Endothelial cell of umbilical vein (primary cell): ENCODE data around the gene TADA2A. TPM values are rescaled to one million over a fixed set of nuclear protein-coding genes. Genes with fewer than 3 reads are reported as not detected.
A peak's percentile ranks its signal among the peaks of the same experiment; 100 is the strongest.

Experiments
- BruUV-seq: library from RNA; stranded (reverse); fragments of 400-500 nt; replicated peaks from 2 replicates; lab custom pipeline; 2021; lab: Mats Ljungman, UMichigan
- CTCF ChIA-PET: fragments of 300-600, 350-600 bp; sonication (Branson Sonifier 250); formaldehyde crosslinking; loops from one replicate; lab custom pipeline; 2021; ENCODE audit warnings: antibody characterized with exemption, inconsistent platforms; lab: Charles Lee
- POLR2A ChIA-PET: fragments of 300-600, 350-600 bp; sonication (Branson Sonifier 250); formaldehyde crosslinking; loops from one replicate; lab custom pipeline; 2021; ENCODE audit warnings: antibody characterized with exemption, inconsistent platforms; lab: Charles Lee
- DNase-seq: peaks from one replicate; pipeline ENCODE4 v3.0.0-alpha.2; 2011; ENCODE audit warnings: low read depth, low spot score
- FAIRE-seq: peaks from 2 replicates; lab custom pipeline; 2011; peaks lifted over from hg19 to GRCh38; lab: Jason Lieb, UNC
- H2AFZ ChIP-seq: 2 replicates; pipeline ENCODE4 v1.6.0; 2012; ENCODE audit warnings: low read depth, low read length, control low read depth, inconsistent platforms
- H3K27ac ChIP-seq: 2 replicates; pipeline ENCODE4 v1.5.1; 2011; ENCODE audit warnings: low read depth, mild to moderate bottlenecking, control low read depth, low read length, moderate library complexity; ENCODE audit not compliant: insufficient read depth
- H3K27me3 ChIP-seq, 2 experiments: 2 replicates each; pipeline versions ENCODE4 v1.6.0 to v1.6.1; 2011; ENCODE audit warnings: low read length in 2 of 2, mixed read lengths in 1 of 2; ENCODE audit not compliant: control insufficient read depth in 2 of 2, insufficient read depth in 2 of 2
- H3K36me3 ChIP-seq, 2 experiments: 2 replicates in 1 of 2; 3 replicates in 1 of 2; pipeline ENCODE4 v1.5.1; 2011; ENCODE audit warnings: low read length in 2 of 2, mild to moderate bottlenecking in 1 of 2, moderate library complexity in 1 of 2; ENCODE audit not compliant: control insufficient read depth in 2 of 2, insufficient read depth in 2 of 2; ENCODE audit errors: extremely low read depth in 1 of 2
- H3K4me1 ChIP-seq: 3 replicates; pipeline ENCODE4 v1.5.1; 2011; ENCODE audit warnings: mild to moderate bottlenecking, low read length; ENCODE audit not compliant: control insufficient read depth, insufficient read depth; ENCODE audit errors: extremely low read depth
- H3K4me2 ChIP-seq: 2 replicates; pipeline ENCODE4 v1.6.1; 2011; ENCODE audit warnings: low read length, control low read depth, mixed read lengths; ENCODE audit not compliant: insufficient read depth
- H3K4me3 ChIP-seq, 3 experiments: fragments of 200-600 bp in 1 of 3; sonication (generic), shearing (Covaris generic) in 1 of 3; replicated peaks in 1 of 3; 2 replicates each; pipeline ENCODE4 v1.5.1; 2011 to 2016; ENCODE audit warnings: control low read depth in 3 of 3, low read length in 3 of 3, mild to moderate bottlenecking in 2 of 3, inconsistent platforms in 1 of 3, low read depth in 1 of 3, moderate library complexity in 1 of 3; ENCODE audit not compliant: insufficient read depth in 1 of 3
- H3K79me2 ChIP-seq: 2 replicates; pipeline ENCODE4 v1.6.0; 2012; ENCODE audit warnings: low read length, inconsistent platforms; ENCODE audit not compliant: control insufficient read depth, insufficient read depth
- H3K9ac ChIP-seq: replicated peaks from 2 replicates; pipeline ENCODE3; 2011; ENCODE audit warnings: low read length, control low read depth; ENCODE audit not compliant: insufficient read depth; ENCODE audit errors: extremely low read depth
- H3K9me1 ChIP-seq: replicated peaks from 3 replicates; pipeline ENCODE4 v1.6.0; 2011; ENCODE audit warnings: mild to moderate bottlenecking, low read length; ENCODE audit not compliant: control insufficient read depth, insufficient read depth; ENCODE audit errors: extremely low read depth
- H3K9me3 ChIP-seq: replicated peaks from 2 replicates; pipeline ENCODE4 v1.5.1; 2012; ENCODE audit warnings: low read length, inconsistent platforms; ENCODE audit not compliant: control insufficient read depth, insufficient read depth
- H4K20me1 ChIP-seq: replicated peaks from 2 replicates; pipeline ENCODE3; 2011; ENCODE audit warnings: mild to moderate bottlenecking, low read length; ENCODE audit not compliant: control insufficient read depth, insufficient read depth; ENCODE audit errors: extremely low read depth
- CTCF ChIP-seq, 2 donors: IDR thresholded peaks; 1 replicate in 1 of 2; 2 replicates in 1 of 2; pipeline ENCODE4 v1.5.1; 2011; ENCODE audit warnings: low read length in 2 of 2, mild to moderate bottlenecking in 2 of 2, moderate library complexity in 2 of 2, control low read depth in 1 of 2, inconsistent platforms in 1 of 2, low read depth in 1 of 2; ENCODE audit not compliant: insufficient read depth in 1 of 2; ENCODE audit errors: extremely low read depth in 1 of 2
- FOS ChIP-seq: IDR thresholded peaks from 2 replicates; pipeline ENCODE4 v1.6.1; 2011; ENCODE audit warnings: mild to moderate bottlenecking, low read length, moderate library complexity, borderline replicate concordance; ENCODE audit not compliant: insufficient read depth
- GATA2 ChIP-seq: IDR thresholded peaks from 2 replicates; pipeline ENCODE4 v1.7.0; 2011; ENCODE audit warnings: low read depth, mild to moderate bottlenecking, moderate library complexity, mixed read lengths, low read length; ENCODE audit not compliant: insufficient read length, insufficient read depth
- JUN ChIP-seq: IDR thresholded peaks from 2 replicates; pipeline ENCODE4 v1.6.1; 2011; ENCODE audit warnings: borderline replicate concordance, low read depth; ENCODE audit not compliant: insufficient read length, insufficient read depth
- MAX ChIP-seq: IDR thresholded peaks from 2 replicates; pipeline ENCODE4 v1.6.1; 2011; ENCODE audit not compliant: insufficient read depth, insufficient read length
- MYC ChIP-seq: IDR thresholded peaks from one replicate; pipeline ENCODE4 v1.6.1; 2011; ENCODE audit warnings: mild to moderate bottlenecking, low read depth, low read length
- POLR2A ChIP-seq: IDR thresholded peaks from 2 replicates; pipeline ENCODE4 v1.6.1; 2012; ENCODE audit warnings: low read depth, mild to moderate bottlenecking, control low read depth, low read length
- POLR2AphosphoS5 ChIP-seq: IDR thresholded peaks from 2 replicates; pipeline ENCODE4 v1.6.1; 2012; ENCODE audit warnings: low read depth, mild to moderate bottlenecking, control low read depth, low read length, moderate library complexity; ENCODE audit not compliant: insufficient read depth
- dilution Hi-C: fragments of 300-500 bp; cut with MboI; formaldehyde crosslinking; loops from one replicate; pipeline ENCODE4 v1.15.0; 2019; ENCODE audit warnings: low sequenced_read_pairs; ENCODE audit not compliant: extremely low pct_ligation_motif_present
- intact Hi-C: fragments of 100-400 bp; cut with micrococcal nuclease; formaldehyde crosslinking; loops from one replicate; pipeline ENCODE4 v1.10.0; 2022
- polyA plus RNA-seq, 4 experiments: library from polyadenylated mRNA; depleted of rRNA in 3 of 4; stranded (reverse) in 3 of 4; unstranded in 1 of 4; fragments of >200 nt; gene quantifications; 2 replicates each; pipeline versions ENCODE4 v1.2.1 to v1.2.3, GENCODE V29; 2011 to 2012; ENCODE audit warnings: missing spikeins in 1 of 4
- total RNA-seq: library from RNA; stranded (reverse); gene quantifications from 2 replicates; pipeline ENCODE4 v1.2.3, GENCODE V29; 2021

TADA2A gene
- total and polyA plus RNA-seq, 2 donors (not counting 3 experiments of a cell fraction or from before 2014, with no cell fraction given), result 9.9 to 22.4 TPM

- H3K36me3 ChIP-seq, result peaks cover 14 to 18% of the 10 kb centered on the region in 2 experiments
- no peak for FAIRE-seq
These were observed 120.7 kb downstream of the TADA2A start for GRCh38 chr17:37527249-37527851.

More at GRCh38 chr17:37527249-37527851, 120.7 kb downstream of the TADA2A start:
- TF ChIP-seq MAX, result no peak
- no peak for TF ChIP-seq GATA2
- TF ChIP-seq POLR2A, result no peak
- TF ChIP-seq MYC, result no peak
- no peak for TF ChIP-seq JUN
- no peak for TF ChIP-seq POLR2AphosphoS5
- TF ChIP-seq FOS, result no peak
- TF ChIP-seq CTCF (IDR thresholded peaks at IDR 0.05; ENCODE audit: extremely low read depth in 1 of 2, insufficient read depth in 1 of 2, low read depth in 1 of 2, low read length in 2 of 2), result peak; percentile 57 to 66
- Histone ChIP-seq H3K9me1 (no peaks in the 10 kb centered on the region), H4K20me1 (peaks cover 2% of the 10 kb centered on the region), H3K4me1 (no peaks in the 10 kb centered on the region), H3K27me3 (no peaks in the 10 kb centered on the region), H2AFZ (no peak overlapping the region), H3K27ac (no peak overlapping the region), H3K4me2 (no peak overlapping the region), H3K9me3 (no peaks in the 10 kb centered on the region), H3K9ac (no peak overlapping the region), H3K79me2 (no peaks in the 10 kb centered on the region), H3K4me3 (no peak overlapping the region)
- dilution Hi-C loops, result no loop called here
- DNase-seq, result peak; percentile 56
- ChIA-PET CTCF (interaction anchor here (0.6 to 3.5 kb wide), 19 partner anchors 9 to 317 kb away, joined by 3 to 31 read pairs (median 6); partner anchors contain the start of gene SYNRG), POLR2A (no interaction called here)
- intact Hi-C loops, result loop anchor here (1.0 to 5.0 kb wide), 6 partner anchors 27 to 289 kb away; partner anchors contain the start of gene SYNRG
- no TSS peak for BruUV-seq

Other genes starting within 250 kb of the TADA2A start
- not detected in 2 replicates for gene C17orf78, start 30.9 kb upstream of the TADA2A start, total RNA-seq
- gene C17orf78, start 30.9 kb upstream of the TADA2A start, polyA plus RNA-seq, result not detected in 2 replicates
- gene ACACA, start 50 bp upstream of the TADA2A start, total RNA-seq, result 116 and 124 TPM in 2 replicates
- 55.3 and 56.8 TPM in 2 replicates for gene ACACA, start 50 bp upstream of the TADA2A start, polyA plus RNA-seq
- gene DUSP14, start 83.0 kb downstream of the TADA2A start, total RNA-seq, result 33.5 and 36.4 TPM in 2 replicates
- 62.5 and 64.2 TPM in 2 replicates for gene DUSP14, start 83.0 kb downstream of the TADA2A start, polyA plus RNA-seq
- 42.2 and 43.3 TPM in 2 replicates for gene SYNRG, start 202.5 kb downstream of the TADA2A start, total RNA-seq
- gene SYNRG, start 202.5 kb downstream of the TADA2A start, polyA plus RNA-seq, result 12.6 and 15.3 TPM in 2 replicates
- gene DDX52, start 236.6 kb downstream of the TADA2A start, total RNA-seq, result 48.4 and 58.4 TPM in 2 replicates
- 10.8 and 12.5 TPM in 2 replicates for gene DDX52, start 236.6 kb downstream of the TADA2A start, polyA plus RNA-seq